SU-DHL-6 (cell line): ENCODE data around the gene SYTL2.

Source experiments
- H2AFZ ChIP-seq: fragments of 200-600 bp; sonication (generic); 2 replicates; pipeline ENCODE4 v1.6.1; 2014; ENCODE audit warnings: low read depth, mild to moderate bottlenecking, moderate library complexity, mixed read lengths, antibody characterized with exemption, low read length; ENCODE audit not compliant: severe bottlenecking
- H3F3A ChIP-seq: fragments of 200-600 bp; shearing (Covaris generic); 2 replicates; pipeline ENCODE4 v1.6.0; 2016; ENCODE audit warnings: antibody characterized with exemption, mild to moderate bottlenecking; ENCODE audit not compliant: insufficient read depth
- H3K27ac ChIP-seq: fragments of 200-600 bp; sonication (generic); 2 replicates; pipeline ENCODE4 v1.5.1; 2016; ENCODE audit warnings: low read depth, mild to moderate bottlenecking, low read length, moderate library complexity, mixed read lengths
- H3K27me3 ChIP-seq: fragments of 200-600 bp; sonication (generic), shearing (Covaris generic); 2 replicates; pipeline ENCODE4 v1.6.0; 2014; ENCODE audit warnings: mild to moderate bottlenecking, low read length
- H3K36me3 ChIP-seq: fragments of 200-600 bp; sonication (generic); 2 replicates; pipeline ENCODE4 v1.6.1; 2014; ENCODE audit warnings: mild to moderate bottlenecking, low read length, mixed read lengths
- H3K4me2 ChIP-seq: fragments of 300-600, 200-600 bp; shearing (Covaris generic), sonication (generic); 2 replicates; pipeline ENCODE4 v1.6.0; 2014; ENCODE audit warnings: low read length, low read depth, mild to moderate bottlenecking; ENCODE audit not compliant: poor library complexity, severe bottlenecking
- H3K4me3 ChIP-seq: fragments of 200-600 bp; sonication (generic); 2 replicates; pipeline ENCODE4 v1.5.1; 2014; ENCODE audit warnings: antibody characterized with exemption, low read length, mild to moderate bottlenecking, mixed read lengths; ENCODE audit not compliant: insufficient read depth, poor library complexity, severe bottlenecking
- H3K79me2 ChIP-seq: fragments of 200-600 bp; sonication (generic); 2 replicates; pipeline ENCODE4 v1.6.1; 2014; ENCODE audit warnings: mild to moderate bottlenecking, low read length, moderate library complexity; ENCODE audit not compliant: insufficient read depth
- H3K9ac ChIP-seq: fragments of 200-600 bp; sonication (generic); 2 replicates; pipeline ENCODE4 v1.7.0; 2014; ENCODE audit warnings: mild to moderate bottlenecking, low read length
- H3K9me2 ChIP-seq: fragments of 200-600 bp; sonication (generic); replicated peaks from 2 replicates; pipeline ENCODE4 v1.6.1; 2014; ENCODE audit warnings: low read length; ENCODE audit not compliant: insufficient read depth
- H3K9me3 ChIP-seq: fragments of 200-600 bp; sonication (generic); 2 replicates; pipeline ENCODE4 v1.6.1; 2014; ENCODE audit warnings: low read length, mixed read lengths; ENCODE audit not compliant: insufficient read depth
- H4K20me1 ChIP-seq: fragments of 200-600 bp; sonication (generic); 2 replicates; pipeline ENCODE4 v1.6.1; 2014; ENCODE audit warnings: low read depth, mild to moderate bottlenecking, antibody characterized with exemption, low read length, moderate library complexity, mixed read lengths
- CTCF ChIP-seq: fragments of 200-600 bp; sonication (generic); IDR thresholded peaks from one replicate; pipeline ENCODE4 v1.5.1; 2017; ENCODE audit warnings: antibody characterized with exemption, mild to moderate bottlenecking, low read length, moderate library complexity; ENCODE audit not compliant: insufficient read depth, poor library complexity, severe bottlenecking
- EZH2phosphoT487 ChIP-seq: fragments of 200-600 bp; sonication (generic), shearing (Covaris generic); conservative IDR thresholded peaks from 2 replicates; pipeline ENCODE4 v1.6.1; 2018; ENCODE audit warnings: mild to moderate bottlenecking, antibody characterized with exemption, low read length, moderate library complexity, mixed read lengths

Gene SYTL2

GRCh38 chr11:85835263-85835662, 24.3 kb upstream of the SYTL2 start:
- H3K27ac ChIP-seq: no peak overlapping the region
- no peak overlapping the region for H2AFZ ChIP-seq
- TF ChIP-seq CTCF (no peak), EZH2phosphoT487 (no peak)
- no peak overlapping the region for H3K4me3 ChIP-seq
- H3K9me2 ChIP-seq: no peaks in the 10 kb centered on the region
- H3K9ac ChIP-seq: no peak overlapping the region
- H4K20me1 ChIP-seq: no peaks in the 10 kb centered on the region
- no peaks in the 10 kb centered on the region for H3K79me2 ChIP-seq
- H3K9me3 ChIP-seq: no peaks in the 10 kb centered on the region
- H3K27me3 ChIP-seq: no peaks in the 10 kb centered on the region
- no peaks in the 10 kb centered on the region for H3K36me3 ChIP-seq
- no peak overlapping the region for H3K4me2 ChIP-seq
- H3F3A ChIP-seq: no peaks in the 10 kb centered on the region

GRCh38 chr11:85831050-85831449, 20.1 kb upstream of the SYTL2 start:
- no peaks in the 10 kb centered on the region for H3K9me3 ChIP-seq
- no peaks in the 10 kb centered on the region for H3K36me3 ChIP-seq
- H3K4me2 ChIP-seq: no peak overlapping the region

GRCh38 chr11:85829172-85829571, 18.2 kb upstream of the SYTL2 start:
- no peak overlapping the region for H3K9ac ChIP-seq
- no peaks in the 10 kb centered on the region for H3K79me2 ChIP-seq
- H3K4me3 ChIP-seq: no peak overlapping the region
- no peaks in the 10 kb centered on the region for H3K9me3 ChIP-seq
- no peaks in the 10 kb centered on the region for H3K27me3 ChIP-seq
- no peaks in the 10 kb centered on the region for H4K20me1 ChIP-seq
- no peak overlapping the region for H2AFZ ChIP-seq
- H3K36me3 ChIP-seq: no peaks in the 10 kb centered on the region
- no peaks in the 10 kb centered on the region for H3K9me2 ChIP-seq
- H3F3A ChIP-seq: no peaks in the 10 kb centered on the region
- H3K27ac ChIP-seq: no peak overlapping the region
- H3K4me2 ChIP-seq: no peak overlapping the region
- TF ChIP-seq EZH2phosphoT487 (no peak), CTCF (no peak)

More at GRCh38 chr11:85831050-85831449, 20.1 kb upstream of the SYTL2 start:
- Histone ChIP-seq H3K4me3 (no peak overlapping the region), H4K20me1 (no peaks in the 10 kb centered on the region), H3K9ac (no peak overlapping the region), H3K9me2 (no peaks in the 10 kb centered on the region), H3K27ac (no peak overlapping the region), H3K27me3 (no peaks in the 10 kb centered on the region), H2AFZ (no peak overlapping the region), H3F3A (no peaks in the 10 kb centered on the region), H3K79me2 (no peaks in the 10 kb centered on the region)
- TF ChIP-seq CTCF: no peak
- no peak for TF ChIP-seq EZH2phosphoT487

GRCh38 chr11:85828640-85828978, 17.7 kb upstream of the SYTL2 start:
- Histone ChIP-seq H3K79me2 (no peaks in the 10 kb centered on the region), H3K27ac (no peak overlapping the region), H3K4me2 (no peak overlapping the region), H4K20me1 (no peaks in the 10 kb centered on the region), H3K9me3 (no peaks in the 10 kb centered on the region), H3F3A (no peaks in the 10 kb centered on the region), H3K4me3 (no peak overlapping the region), H2AFZ (no peak overlapping the region), H3K27me3 (no peaks in the 10 kb centered on the region), H3K36me3 (no peaks in the 10 kb centered on the region), H3K9ac (no peak overlapping the region), H3K9me2 (no peaks in the 10 kb centered on the region)
- TF ChIP-seq CTCF (no peak), EZH2phosphoT487 (no peak)
